Panc1 (cell line): ENCODE data around the gene TMED8. TPM values are rescaled to one million over a fixed set of nuclear protein-coding genes. Genes with fewer than 3 reads are reported as not detected.

ENCODE experiments used
- ATAC-seq: fragments of 200-7000 bp; cut with Tn5 transposase; 2 replicates; pipeline ENCODE4 v1.9.1; 2020; ENCODE audit warnings: mild to moderate bottlenecking, moderate library complexity
- BruUV-seq: library from RNA; stranded (reverse); fragments of 400-500 nt; replicated peaks from 2 replicates; lab custom pipeline; 2021; lab: Mats Ljungman, UMichigan
- CTCF ChIA-PET: fragments of 300-600 bp; sonication (Branson Sonifier 250); formaldehyde crosslinking; loops from one replicate; lab custom pipeline; 2022; ENCODE audit warnings: antibody characterized with exemption; lab: Charles Lee
- POLR2A ChIA-PET: fragments of 300-600 bp; sonication (Branson Sonifier 250); formaldehyde crosslinking; loops from one replicate; lab custom pipeline; 2022; ENCODE audit warnings: antibody characterized with exemption; lab: Charles Lee
- DNase-seq: peaks from one replicate; pipeline ENCODE4 v3.0.0-alpha.2; 2010; ENCODE audit warnings: low read depth, low spot score
- H3K27ac ChIP-seq: 2 replicates; pipeline ENCODE4 v1.5.1; 2011; ENCODE audit warnings: mild to moderate bottlenecking, low read length, inconsistent platforms
- H3K27me3 ChIP-seq: fragments of 200-500 bp; sonication (Bioruptor generic); 2 replicates; pipeline ENCODE4 v1.6.0; 2014; ENCODE audit warnings: low read length, inconsistent platforms; ENCODE audit not compliant: control insufficient read depth, insufficient read depth
- H3K36me3 ChIP-seq: fragments of 200-500 bp; sonication (Bioruptor generic); 2 replicates; pipeline ENCODE4 v1.5.1; 2014; ENCODE audit warnings: inconsistent platforms, mild to moderate bottlenecking, low read length, moderate library complexity; ENCODE audit not compliant: control insufficient read depth, insufficient read depth
- H3K4me1 ChIP-seq: 2 replicates; pipeline ENCODE4 v1.5.1; 2011; ENCODE audit warnings: inconsistent platforms, mild to moderate bottlenecking, low read length, moderate library complexity; ENCODE audit not compliant: control insufficient read depth, insufficient read depth
- H3K4me3 ChIP-seq, 2 experiments: 2 replicates each; pipeline ENCODE4 v1.5.1; 2011 to 2012; ENCODE audit warnings: low read depth in 2 of 2, low read length in 2 of 2, mild to moderate bottlenecking in 2 of 2, inconsistent platforms in 1 of 2, moderate library complexity in 1 of 2
- H3K9me3 ChIP-seq: fragments of 200-500 bp; sonication (Bioruptor generic); 2 replicates; pipeline ENCODE4 v1.5.1; 2014; ENCODE audit warnings: low read depth, mild to moderate bottlenecking, inconsistent platforms, low read length, moderate library complexity; ENCODE audit not compliant: control insufficient read depth, insufficient read depth
- CTCF ChIP-seq: fragments of 450-650 bp; IDR thresholded peaks from 2 replicates; pipeline ENCODE4 v1.5.1; 2017; ENCODE audit warnings: mild to moderate bottlenecking
- POLR2AphosphoS5 ChIP-seq: IDR thresholded peaks from 2 replicates; pipeline ENCODE4 v1.6.1; 2012; ENCODE audit warnings: mild to moderate bottlenecking, low read depth, low read length, moderate library complexity
- REST ChIP-seq, 2 experiments: IDR thresholded peaks; 2 replicates each; pipeline ENCODE4 v1.6.1; 2011 to 2012; ENCODE audit warnings: low read depth in 2 of 2, control low read depth in 1 of 2, low read length in 1 of 2, mild to moderate bottlenecking in 1 of 2, moderate library complexity in 1 of 2; ENCODE audit not compliant: insufficient read depth in 1 of 2
- SIN3A ChIP-seq: IDR thresholded peaks from 2 replicates; pipeline ENCODE4 v1.6.1; 2012; ENCODE audit warnings: low read depth, mild to moderate bottlenecking, low read length, moderate library complexity, borderline replicate concordance; ENCODE audit not compliant: insufficient read depth
- TCF7L2 ChIP-seq: IDR thresholded peaks from 2 replicates; pipeline ENCODE4 v1.6.1; 2011; ENCODE audit warnings: mild to moderate bottlenecking, low read depth, low read length, inconsistent platforms
- in situ Hi-C: cut with HindIII; loops from 2 replicates; pipeline ENCODE4 v1.10.0; 2016; ENCODE audit warnings: low sequenced_read_pairs, low pct_unique_long_range_greater_than_20kb
- intact Hi-C: fragments of 100-400 bp; cut with micrococcal nuclease; formaldehyde crosslinking; loops from one replicate; pipeline ENCODE4 v1.10.0; 2022; ENCODE audit not compliant: unreplicated experiment
- total RNA-seq: library from RNA; stranded (reverse); gene quantifications from one replicate; pipeline ENCODE4 v1.2.1, GENCODE V29; 2021; ENCODE audit not compliant: unreplicated experiment

Gene TMED8
- total RNA-seq, 1 experiment from 2014 or later: 8.5 TPM

GRCh38 chr14:77340389-77340788 lies 36.5 kb downstream of the TMED8 start:
- Histone ChIP-seq H3K36me3 (no peaks in the 10 kb centered on the region; the same call in 1 of the 2 replicates), H3K4me1 (no peaks in the 10 kb centered on the region), H3K27ac (no peak overlapping the region), H3K4me3 (no peak overlapping the region), H3K27me3 (no peaks in the 10 kb centered on the region), H3K9me3 (no peaks in the 10 kb centered on the region)
- TF ChIP-seq CTCF (no peak), SIN3A (no peak), REST (IDR thresholded peaks at IDR 0.05; ENCODE audit: insufficient read depth in 1 of 2, low read depth in 2 of 2, low read length in 1 of 2) (no peak), TCF7L2 (no peak), POLR2AphosphoS5 (no peak)
- in situ Hi-C loops (no loop called here), intact Hi-C loops (no loop called here)
- ChIA-PET POLR2A (interaction anchor here (0.6 kb wide), 1 partner anchor 19 kb away, joined by 5 read pairs; no protein-coding TSS in a partner anchor), CTCF (no interaction called here)
- BruUV-seq: no TSS peak
- ATAC-seq (no peak), DNase-seq (no peak)

GRCh38 chr14:77339407-77339806 lies 37.5 kb downstream of the TMED8 start:
- no peaks in the 10 kb centered on the region for H3K27me3 ChIP-seq
- ChIA-PET CTCF (no interaction called here), POLR2A (no interaction called here)
- no peaks in the 10 kb centered on the region for H3K9me3 ChIP-seq
- in situ Hi-C loops: no loop called here
- ATAC-seq (no peak), DNase-seq (no peak)
- no peak overlapping the region for H3K4me3 ChIP-seq
- no TSS peak for BruUV-seq
- H3K36me3 ChIP-seq: no peaks in the 10 kb centered on the region; the same call in 1 of the 2 replicates
- intact Hi-C loops: no loop called here
- TF ChIP-seq REST (IDR thresholded peaks at IDR 0.05; ENCODE audit: insufficient read depth in 1 of 2, low read depth in 2 of 2, low read length in 1 of 2) (no peak), TCF7L2 (no peak), POLR2AphosphoS5 (no peak), SIN3A (no peak), CTCF (no peak)
- H3K4me1 ChIP-seq: no peaks in the 10 kb centered on the region
- no peak overlapping the region for H3K27ac ChIP-seq
